ENCODE data around the gene DPY19L1.

GRCh38 chr7:35024298-35024697 lies 13.0 kb downstream of the DPY19L1 start:
- TF ChIP-seq POLR2AphosphoS5 (IDR thresholded peaks at IDR 0.05) (no peak), CTCF (IDR thresholded peaks at IDR 0.05) (no peak), POLR2A (IDR thresholded peaks at IDR 0.05) (no peak)
